Tibial nerve (tissue), 4 donors: ENCODE results near the gene OR2J1. TPM values are rescaled to one million over a fixed set of nuclear protein-coding genes. Genes with fewer than 3 reads are reported as not detected.
"Not testable (repeated sequence)": the region's sequence is repeated elsewhere in the genome, so short reads cannot be mapped to it uniquely, and the experiment has no call there.

Experiments
- DNase-seq, 2 donors: peaks; one replicate each; pipeline ENCODE4 v3.0.0-alpha.2; 2019; ENCODE audit warnings: low spot score in 2 of 2
- H3K27ac ChIP-seq, 4 donors: fragments of 200-600 bp; sonication (generic) in 3 of 4; one replicate each; pipeline ENCODE4 v1.5.1; 2017 to 2019; ENCODE audit warnings: mild to moderate bottlenecking in 1 of 4
- H3K27me3 ChIP-seq, 2 donors: fragments of 200-600 bp; sonication (generic) in 1 of 2; one replicate each; pipeline versions ENCODE4 v1.5.1 to v1.6.0; 2017 to 2019
- H3K36me3 ChIP-seq, 3 donors: fragments of 200-600 bp; sonication (generic); one replicate each; pipeline ENCODE4 v1.5.1; 2018 to 2019
- H3K4me1 ChIP-seq, 4 donors: fragments of 200-600 bp; sonication (generic) in 3 of 4; one replicate each; pipeline ENCODE4 v1.5.1; 2017 to 2019
- H3K4me3 ChIP-seq, 4 donors: fragments of 200-600 bp; sonication (generic) in 3 of 4; one replicate each; pipeline ENCODE4 v1.5.1; 2017 to 2019; ENCODE audit warnings: mild to moderate bottlenecking in 1 of 4, moderate library complexity in 1 of 4
- H3K9me3 ChIP-seq, 4 donors: fragments of 200-600 bp; sonication (generic) in 3 of 4; one replicate each; pipeline ENCODE4 v1.5.1; 2017 to 2019
- EP300 ChIP-seq, 2 donors: sonication (generic); formaldehyde crosslinking; IDR thresholded peaks; one replicate each; pipeline ENCODE4 v1.6.1; 2017; ENCODE audit warnings: antibody characterized with exemption in 2 of 2, mild to moderate bottlenecking in 1 of 2
- POLR2A ChIP-seq, 2 donors: fragments of 450-650 bp; IDR thresholded peaks; one replicate each; pipeline ENCODE4 v1.6.1; 2017; ENCODE audit warnings: antibody characterized with exemption in 2 of 2, mild to moderate bottlenecking in 2 of 2, moderate library complexity in 2 of 2
- WGBS, 2 donors: methylation state at CpG; one replicate each; pipeline ENCODE4 v1.1.5; 2018; 5-methylcytosine and 5-hydroxymethylcytosine counted together
- total RNA-seq, 4 donors: library from RNA; depleted of rRNA; stranded (reverse); fragments of >200 nt; gene quantifications; one replicate each; pipeline ENCODE4 v1.1.0, GENCODE V29; 2016
- TF ChIP-seq, protein P1 (sequence below), 5 experiments: fragments of 200-600 bp in 3 of 5; fragments of 450-650 bp in 2 of 5; sonication (generic) in 3 of 5; IDR thresholded peaks; one replicate each; pipeline ENCODE4 v1.5.1; 2016 to 2019; ENCODE audit warnings: antibody characterized with exemption in 5 of 5, mild to moderate bottlenecking in 3 of 5, moderate library complexity in 2 of 5

OR2J1 gene
- total RNA-seq, 4 donors from 2014 or later = not detected

- Histone ChIP-seq H3K4me3 (no peak overlapping the region), H3K4me1 (no peaks in the 10 kb centered on the region), H3K9me3 (peaks cover 0 to 3% (median 0%) of the 10 kb centered on the region in 4 donors), H3K27ac (no peak overlapping the region), H3K36me3 (no peaks in the 10 kb centered on the region), H3K27me3 (no peaks in the 10 kb centered on the region)
- TF ChIP-seq POLR2A (IDR thresholded peaks at IDR 0.05) = no peak
- no peak for TF ChIP-seq EP300 (IDR thresholded peaks at IDR 0.05)
- TF ChIP-seq, protein P1, sequence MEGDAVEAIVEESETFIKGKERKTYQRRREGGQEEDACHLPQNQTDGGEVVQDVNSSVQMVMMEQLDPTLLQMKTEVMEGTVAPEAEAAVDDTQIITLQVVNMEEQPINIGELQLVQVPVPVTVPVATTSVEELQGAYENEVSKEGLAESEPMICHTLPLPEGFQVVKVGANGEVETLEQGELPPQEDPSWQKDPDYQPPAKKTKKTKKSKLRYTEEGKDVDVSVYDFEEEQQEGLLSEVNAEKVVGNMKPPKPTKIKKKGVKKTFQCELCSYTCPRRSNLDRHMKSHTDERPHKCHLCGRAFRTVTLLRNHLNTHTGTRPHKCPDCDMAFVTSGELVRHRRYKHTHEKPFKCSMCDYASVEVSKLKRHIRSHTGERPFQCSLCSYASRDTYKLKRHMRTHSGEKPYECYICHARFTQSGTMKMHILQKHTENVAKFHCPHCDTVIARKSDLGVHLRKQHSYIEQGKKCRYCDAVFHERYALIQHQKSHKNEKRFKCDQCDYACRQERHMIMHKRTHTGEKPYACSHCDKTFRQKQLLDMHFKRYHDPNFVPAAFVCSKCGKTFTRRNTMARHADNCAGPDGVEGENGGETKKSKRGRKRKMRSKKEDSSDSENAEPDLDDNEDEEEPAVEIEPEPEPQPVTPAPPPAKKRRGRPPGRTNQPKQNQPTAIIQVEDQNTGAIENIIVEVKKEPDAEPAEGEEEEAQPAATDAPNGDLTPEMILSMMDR (IDR thresholded peaks at IDR 0.05) = no peak
- DNase-seq = no peak
Measured at GRCh38 chr6:29142309-29142708, 43.0 kb downstream of the OR2J1 start.

DNA sequence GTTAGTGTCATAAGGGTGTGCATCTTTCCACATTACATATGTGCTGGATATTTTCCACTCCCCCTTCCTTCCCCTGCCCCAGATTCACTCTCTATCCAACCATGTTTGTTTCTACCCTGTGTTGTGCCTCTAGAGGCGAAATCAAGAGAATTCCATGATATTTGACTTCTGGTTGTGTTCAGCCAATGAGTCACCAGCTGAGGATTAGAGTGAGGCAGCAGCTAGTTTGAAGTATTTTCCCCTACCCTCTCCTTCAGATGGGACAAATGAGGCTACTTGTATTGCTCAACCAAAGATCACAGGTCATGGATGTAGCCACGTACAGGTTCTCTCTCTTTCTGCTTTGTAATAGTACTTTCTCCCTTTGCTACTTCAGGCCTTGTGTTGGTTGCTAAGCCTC is 46.9 kb downstream of the OR2J1 start:
- H3K36me3 ChIP-seq = no peaks in the 10 kb centered on the region
- H3K27me3 ChIP-seq = no peaks in the 10 kb centered on the region
- TF ChIP-seq EP300 (IDR thresholded peaks at IDR 0.05) (no peak), POLR2A (IDR thresholded peaks at IDR 0.05) (no peak)
- TF ChIP-seq, protein P1 (IDR thresholded peaks at IDR 0.05) = no peak
- WGBS, 2 donors = 61 to 67% methylated on average over 2 of the region's 2 CpGs
- DNase-seq = no peak
- H3K27ac ChIP-seq = no peak overlapping the region
- H3K9me3 ChIP-seq = peaks cover 0 to 10% (median 0%) of the 10 kb centered on the region in 4 donors
- H3K4me3 ChIP-seq = no peak overlapping the region
- H3K4me1 ChIP-seq = no peaks in the 10 kb centered on the region

DNA sequence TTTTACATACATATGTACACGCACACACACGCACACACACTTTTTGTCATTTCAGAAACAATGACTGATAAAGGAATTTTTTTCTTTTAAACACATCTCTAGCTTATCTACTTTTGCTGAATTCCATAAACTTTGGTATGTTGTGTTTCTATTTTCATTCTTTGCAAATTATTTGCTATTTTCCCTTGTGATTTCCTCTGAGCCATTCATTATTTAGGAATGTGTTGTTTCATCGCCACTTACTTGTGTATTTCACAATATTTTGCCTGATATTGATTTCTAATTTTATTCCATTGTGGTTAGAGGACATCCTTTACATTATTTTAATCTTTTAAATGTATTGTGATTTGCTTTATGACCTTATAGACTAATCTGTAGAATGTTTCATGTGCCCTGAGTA is 47.8 kb downstream of the OR2J1 start:
- Histone ChIP-seq H3K36me3 (no peaks in the 10 kb centered on the region), H3K4me3 (no peak overlapping the region), H3K27me3 (no peaks in the 10 kb centered on the region), H3K9me3 (peaks cover 0 to 10% (median 0%) of the 10 kb centered on the region in 4 donors), H3K27ac (no peak overlapping the region), H3K4me1 (no peaks in the 10 kb centered on the region)
- TF ChIP-seq, protein P1 (IDR thresholded peaks at IDR 0.05) = no peak
- no peak for TF ChIP-seq EP300 (IDR thresholded peaks at IDR 0.05)
- no peak for TF ChIP-seq POLR2A (IDR thresholded peaks at IDR 0.05)
- WGBS, 2 donors = 90 to 92% methylated on average over 3 of the region's 3 CpGs
- DNase-seq = no peak

DNA sequence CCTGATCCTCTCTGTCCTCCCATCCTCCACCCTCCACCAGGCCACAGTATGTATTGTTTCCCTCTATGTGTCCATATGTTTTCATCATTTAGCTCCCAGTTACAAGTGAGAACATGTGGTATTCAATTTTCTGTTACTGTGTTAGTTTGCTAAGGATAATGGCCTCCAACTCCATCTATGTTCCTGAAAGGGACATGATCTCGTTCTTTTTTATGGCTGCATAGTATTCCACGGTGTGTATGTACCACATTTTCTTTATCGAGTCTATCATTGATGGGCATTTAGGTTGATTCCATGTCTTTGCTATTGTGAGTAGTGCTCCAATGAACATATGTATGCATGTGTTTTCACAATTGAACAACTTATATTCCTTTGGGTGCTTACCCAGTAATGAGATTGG is 50.2 kb downstream of the OR2J1 start:
- not testable (repeated sequence) for H3K4me3 ChIP-seq, H3K36me3 ChIP-seq, H3K4me1 ChIP-seq, H3K9me3 ChIP-seq, H3K27ac ChIP-seq, H3K27me3 ChIP-seq, DNase-seq
- 71 to 74% methylated on average over 3 of the region's 3 CpGs for whole genome bisulfite sequencing, 2 donors

Other genes with a start within 250 kb of the OR2J1 start
- gene TRIM27, start 175.5 kb upstream of the OR2J1 start, total RNA-seq = 10 to 100 TPM; 57.5 to 90.9 (median 72.4) TPM
- 1 to 10 TPM in 3 of 4 donors, under 1 TPM in 1; 0.84 to 3.7 (median 1.6) TPM for gene ZNF311, start 94.2 kb upstream of the OR2J1 start, total RNA-seq
- gene OR2W1, start 54.3 kb upstream of the OR2J1 start, total RNA-seq = not detected
- not detected for gene OR2B3, start 12.2 kb upstream of the OR2J1 start, total RNA-seq
- gene OR2J3, start 8.6 kb downstream of the OR2J1 start, total RNA-seq = not detected
- gene OR2J2, start 71.4 kb downstream of the OR2J1 start, total RNA-seq = not detected
- gene OR14J1, start 202.2 kb downstream of the OR2J1 start, total RNA-seq = not detected